CD8-positive, alpha-beta memory T cell (primary cell): ENCODE results near the gene ABCA9. TPM values are rescaled to one million over a fixed set of nuclear protein-coding genes. Genes with fewer than 3 reads are reported as not detected.
"Not testable (repeated sequence)": the region's sequence is repeated elsewhere in the genome, so short reads cannot be mapped to it uniquely, and the experiment has no call there.

Experiments
- CTCF ChIA-PET: fragments of 350-600 bp; sonication (Branson Sonifier 250); formaldehyde crosslinking; loops from one replicate; lab custom pipeline; 2021; ENCODE audit warnings: antibody characterized with exemption; lab: Charles Lee
- POLR2A ChIA-PET: fragments of 350-600 bp; sonication (Branson Sonifier 250); formaldehyde crosslinking; loops from one replicate; lab custom pipeline; 2021; ENCODE audit warnings: antibody characterized with exemption; lab: Charles Lee
- DNase-seq, 5 donors: peaks; one replicate each; pipeline versions ENCODE4 v3.0.0 to v3.0.0-alpha.2; 2020 to 2022; ENCODE audit warnings: mixed read lengths in 1 of 5
- H3K27ac ChIP-seq: one replicate; pipeline ENCODE4 v1.7.0; 2013; ENCODE audit warnings: low read depth, mild to moderate bottlenecking, low read length, moderate library complexity
- H3K27me3 ChIP-seq: 2 replicates; pipeline ENCODE4 v1.7.0; 2013; ENCODE audit warnings: low read length, mild to moderate bottlenecking; ENCODE audit not compliant: insufficient read depth, poor library complexity, severe bottlenecking
- H3K36me3 ChIP-seq: 2 replicates; pipeline ENCODE4 v1.7.0; 2013; ENCODE audit warnings: mild to moderate bottlenecking, low read length, moderate library complexity; ENCODE audit not compliant: insufficient read depth
- H3K4me1 ChIP-seq: 2 replicates; pipeline ENCODE4 v1.7.0; 2013; ENCODE audit warnings: mild to moderate bottlenecking, low read length, moderate library complexity; ENCODE audit not compliant: insufficient read depth
- H3K4me3 ChIP-seq: 2 replicates; pipeline ENCODE4 v1.7.0; 2013; ENCODE audit warnings: mild to moderate bottlenecking, low read length
- H3K9me3 ChIP-seq: 2 replicates; pipeline ENCODE4 v1.7.0; 2013; ENCODE audit warnings: mild to moderate bottlenecking, low read length
- H3K27ac Mint-ChIP-seq, 8 donors: one replicate each; pipeline ENCODE4 v1.8.0; 2020 to 2021; ENCODE audit warnings: mixed read lengths in 8 of 8, mild to moderate bottlenecking in 6 of 8, inconsistent platforms in 3 of 8, moderate library complexity in 3 of 8
- H3K27me3 Mint-ChIP-seq, 2 donors: one replicate each; pipeline ENCODE4 v1.8.0; 2020 to 2021; ENCODE audit warnings: mixed read lengths in 2 of 2, mild to moderate bottlenecking in 1 of 2, moderate library complexity in 1 of 2
- H3K36me3 Mint-ChIP-seq, 3 donors: one replicate each; pipeline ENCODE4 v1.8.0; 2020 to 2021; ENCODE audit warnings: mixed read lengths in 3 of 3, inconsistent platforms in 1 of 3, mild to moderate bottlenecking in 1 of 3
- H3K4me1 Mint-ChIP-seq, 3 donors: one replicate each; pipeline ENCODE4 v1.8.0; 2020 to 2021; ENCODE audit warnings: mixed read lengths in 3 of 3, inconsistent platforms in 1 of 3, mild to moderate bottlenecking in 1 of 3
- H3K4me3 Mint-ChIP-seq, 7 donors: one replicate each; pipeline ENCODE4 v1.8.0; 2020 to 2021; ENCODE audit warnings: mixed read lengths in 7 of 7, mild to moderate bottlenecking in 6 of 7, moderate library complexity in 4 of 7, inconsistent platforms in 2 of 7
- H3K9me3 Mint-ChIP-seq, 5 donors: one replicate each; pipeline ENCODE4 v1.8.0; 2020 to 2022; ENCODE audit warnings: mixed read lengths in 5 of 5, mild to moderate bottlenecking in 3 of 5, moderate library complexity in 2 of 5, inconsistent platforms in 1 of 5
- polyA plus RNA-seq: library from polyadenylated mRNA; unstranded; fragments of 300-500 nt; fragmentation: Illumina TruSeq; gene quantifications from one replicate; pipeline ENCODE4 v1.2.3, GENCODE V29; 2021
- total RNA-seq, 2 experiments: library from RNA; stranded (reverse); gene quantifications; one replicate each; pipeline ENCODE4 v1.2.3, GENCODE V29; 2021

ABCA9 gene
- total and polyA plus RNA-seq, 3 experiments from 2014 or later: not detected

- ChIA-PET CTCF (no interaction called here), POLR2A (no interaction called here)
- H3K9me3 ChIP-seq: no peaks in the 10 kb centered on the region
- H3K27me3 ChIP-seq: no peaks in the 10 kb centered on the region
- Mint-ChIP-seq H3K4me3 (no peak overlapping the region), H3K27ac (no peak overlapping the region), H3K4me1 (peaks cover 0 to 4% (median 0%) of the 10 kb centered on the region in 3 donors), H3K9me3 (no peaks in the 10 kb centered on the region), H3K27me3 (peaks cover 0 to 14% of the 10 kb centered on the region in 2 donors), H3K36me3 (peaks cover 0 to 1% (median 0%) of the 10 kb centered on the region in 3 donors)
- no peak for DNase-seq
- H3K36me3 ChIP-seq: no peaks in the 10 kb centered on the region
- H3K27ac ChIP-seq: no peak overlapping the region
- H3K4me3 ChIP-seq: no peak overlapping the region
- H3K4me1 ChIP-seq: no peaks in the 10 kb centered on the region
Measured at GRCh38 chr17:69088643-69089200, 28.0 kb upstream of the ABCA9 start.

GRCh38 chr17:69086641-69087040 lies 25.9 kb upstream of the ABCA9 start:
- H3K9me3 ChIP-seq: no peaks in the 10 kb centered on the region
- Mint-ChIP-seq H3K27me3 (peaks cover 0 to 9% of the 10 kb centered on the region in 2 donors), H3K4me3 (no peak overlapping the region), H3K9me3 (no peaks in the 10 kb centered on the region), H3K4me1 (no peaks in the 10 kb centered on the region), H3K36me3 (peaks cover 0 to 4% (median 1%) of the 10 kb centered on the region in 3 donors), H3K27ac (peak overlapping the region in 1 of 8 donors; percentile 21)
- DNase-seq: no peak
- H3K27me3 ChIP-seq: no peaks in the 10 kb centered on the region
- H3K4me3 ChIP-seq: no peak overlapping the region
- no peak overlapping the region for H3K27ac ChIP-seq
- H3K4me1 ChIP-seq: no peaks in the 10 kb centered on the region
- POLR2A ChIA-PET: no interaction called here
- no peaks in the 10 kb centered on the region for H3K36me3 ChIP-seq
- CTCF ChIA-PET: no interaction called here

- Histone ChIP-seq H3K4me1 (no peaks in the 10 kb centered on the region), H3K36me3 (no peaks in the 10 kb centered on the region), H3K27me3 (no peaks in the 10 kb centered on the region), H3K9me3 (no peaks in the 10 kb centered on the region), H3K4me3 (no peak overlapping the region), H3K27ac (no peak overlapping the region)
- Mint-ChIP-seq H3K4me1 (no peaks in the 10 kb centered on the region), H3K9me3 (no peaks in the 10 kb centered on the region), H3K4me3 (no peak overlapping the region), H3K27ac (no peak overlapping the region), H3K36me3 (peaks cover 0 to 4% (median 0%) of the 10 kb centered on the region in 3 donors), H3K27me3 (peaks cover 0 to 3% of the 10 kb centered on the region in 2 donors)
- DNase-seq: no peak
- ChIA-PET CTCF (no interaction called here), POLR2A (no interaction called here)
Measured at GRCh38 chr17:69084911-69085310, 24.2 kb upstream of the ABCA9 start.

- H3K4me3 ChIP-seq: no peak overlapping the region
- no peak overlapping the region for H3K27ac Mint-ChIP-seq
- DNase-seq: no peak
- H3K9me3 Mint-ChIP-seq: no peaks in the 10 kb centered on the region
- H3K4me1 ChIP-seq: no peaks in the 10 kb centered on the region
- no peaks in the 10 kb centered on the region for H3K27me3 ChIP-seq
- H3K4me1 Mint-ChIP-seq: no peaks in the 10 kb centered on the region
- no peaks in the 10 kb centered on the region for H3K27me3 Mint-ChIP-seq
- no peak overlapping the region for H3K4me3 Mint-ChIP-seq
- peaks cover 0 to 4% (median 0%) of the 10 kb centered on the region in 3 donors for H3K36me3 Mint-ChIP-seq
- no peak overlapping the region for H3K27ac ChIP-seq
- H3K9me3 ChIP-seq: no peaks in the 10 kb centered on the region
- POLR2A ChIA-PET: no interaction called here
- CTCF ChIA-PET: no interaction called here
- H3K36me3 ChIP-seq: no peaks in the 10 kb centered on the region
Measured at GRCh38 chr17:69082696-69083095, 22.0 kb upstream of the ABCA9 start.

- Mint-ChIP-seq H3K27me3 (peaks cover 0 to 5% of the 10 kb centered on the region in 2 donors), H3K4me1 (no peaks in the 10 kb centered on the region), H3K4me3 (no peak overlapping the region), H3K27ac (no peak overlapping the region), H3K9me3 (peaks cover 14 to 34% (median 22%) of the 10 kb centered on the region in 5 donors), H3K36me3 (peaks cover 0 to 13% (median 0%) of the 10 kb centered on the region in 3 donors)
- Histone ChIP-seq H3K27ac (no peak overlapping the region), H3K36me3 (no peaks in the 10 kb centered on the region), H3K27me3 (no peaks in the 10 kb centered on the region), H3K4me1 (no peaks in the 10 kb centered on the region), H3K4me3 (no peak overlapping the region), H3K9me3 (no peaks in the 10 kb centered on the region)
- POLR2A ChIA-PET: no interaction called here
- CTCF ChIA-PET: no interaction called here
- no peak for DNase-seq
Measured at GRCh38 chr17:69078864-69079263, 18.1 kb upstream of the ABCA9 start.

GRCh38 chr17:69075823-69076222 lies 15.1 kb upstream of the ABCA9 start:
- Mint-ChIP-seq H3K27me3 (peaks cover 0 to 5% of the 10 kb centered on the region in 2 donors), H3K36me3 (peaks cover 0 to 20% (median 2%) of the 10 kb centered on the region in 3 donors), H3K4me3 (no peak overlapping the region), H3K27ac (no peak overlapping the region), H3K4me1 (peaks cover 6 to 12% (median 8%) of the 10 kb centered on the region in 3 donors), H3K9me3 (peaks cover 26 to 59% (median 44%) of the 10 kb centered on the region in 5 donors)
- Histone ChIP-seq H3K36me3 (no peaks in the 10 kb centered on the region), H3K4me3 (no peak overlapping the region), H3K9me3 (no peaks in the 10 kb centered on the region), H3K4me1 (no peaks in the 10 kb centered on the region), H3K27me3 (no peaks in the 10 kb centered on the region), H3K27ac (no peak overlapping the region)
- DNase-seq: no peak
- CTCF ChIA-PET: no interaction called here
- POLR2A ChIA-PET: no interaction called here

- H3K4me1 Mint-ChIP-seq: peaks cover 8 to 21% (median 14%) of the 10 kb centered on the region in 3 donors
- peaks cover 0 to 20% (median 2%) of the 10 kb centered on the region in 3 donors for H3K36me3 Mint-ChIP-seq
- H3K9me3 ChIP-seq, H3K4me3 ChIP-seq, H3K4me1 ChIP-seq, CTCF ChIA-PET, H3K4me3 Mint-ChIP-seq, H3K27me3 ChIP-seq, H3K27ac Mint-ChIP-seq, H3K27ac ChIP-seq, DNase-seq, H3K27me3 Mint-ChIP-seq, POLR2A ChIA-PET, H3K36me3 ChIP-seq: not testable (repeated sequence)
- peaks cover 26 to 60% (median 44%) of the 10 kb centered on the region in 5 donors for H3K9me3 Mint-ChIP-seq
Measured at GRCh38 chr17:69073392-69073791, 12.7 kb upstream of the ABCA9 start.

- H3K27me3 Mint-ChIP-seq: not testable (repeated sequence)
- peaks cover 0 to 20% (median 2%) of the 10 kb centered on the region in 3 donors for H3K36me3 Mint-ChIP-seq
Measured at GRCh38 chr17:69072803-69073256, 12.1 kb upstream of the ABCA9 start.

More at GRCh38 chr17:69072803-69073256, 12.1 kb upstream of the ABCA9 start:
- POLR2A ChIA-PET, H3K36me3 ChIP-seq, H3K4me1 ChIP-seq, H3K9me3 ChIP-seq, H3K27ac ChIP-seq, H3K27ac Mint-ChIP-seq, DNase-seq, H3K27me3 ChIP-seq, CTCF ChIA-PET, H3K4me3 ChIP-seq, H3K4me3 Mint-ChIP-seq: not testable (repeated sequence)
- peaks cover 28 to 60% (median 44%) of the 10 kb centered on the region in 5 donors for H3K9me3 Mint-ChIP-seq
- peaks cover 9 to 21% (median 17%) of the 10 kb centered on the region in 3 donors for H3K4me1 Mint-ChIP-seq
